NB4 (cell line): ENCODE measurements around the gene SPON1.
A peak's percentile ranks its signal among the peaks of the same experiment; 100 is the strongest.

Experiments used
- DNase-seq: peaks from one replicate; pipeline ENCODE4 v3.0.0; 2010; ENCODE audit warnings: low read depth
- H3K4me3 ChIP-seq: one replicate; pipeline ENCODE4 v1.5.1; 2011; ENCODE audit warnings: mild to moderate bottlenecking, low read depth, low read length, moderate library complexity
- MYC ChIP-seq: IDR thresholded peaks from 2 replicates; pipeline ENCODE4 v1.6.1; 2011; ENCODE audit warnings: low read depth, low read length
- POLR2A ChIP-seq: IDR thresholded peaks from 2 replicates; pipeline ENCODE4 v1.6.1; 2011; ENCODE audit warnings: mild to moderate bottlenecking; ENCODE audit not compliant: insufficient read length; ENCODE audit errors: extremely low read depth
- TF ChIP-seq, protein P1 (sequence below): IDR thresholded peaks from 2 replicates; pipeline ENCODE4 v1.6.1; 2011; ENCODE audit warnings: low read depth, low read length
- TF ChIP-seq, protein P2 (sequence below): IDR thresholded peaks from one replicate; pipeline ENCODE4 v1.5.1; 2012; ENCODE audit warnings: low read depth, low read length

The SPON1 gene

DNA sequence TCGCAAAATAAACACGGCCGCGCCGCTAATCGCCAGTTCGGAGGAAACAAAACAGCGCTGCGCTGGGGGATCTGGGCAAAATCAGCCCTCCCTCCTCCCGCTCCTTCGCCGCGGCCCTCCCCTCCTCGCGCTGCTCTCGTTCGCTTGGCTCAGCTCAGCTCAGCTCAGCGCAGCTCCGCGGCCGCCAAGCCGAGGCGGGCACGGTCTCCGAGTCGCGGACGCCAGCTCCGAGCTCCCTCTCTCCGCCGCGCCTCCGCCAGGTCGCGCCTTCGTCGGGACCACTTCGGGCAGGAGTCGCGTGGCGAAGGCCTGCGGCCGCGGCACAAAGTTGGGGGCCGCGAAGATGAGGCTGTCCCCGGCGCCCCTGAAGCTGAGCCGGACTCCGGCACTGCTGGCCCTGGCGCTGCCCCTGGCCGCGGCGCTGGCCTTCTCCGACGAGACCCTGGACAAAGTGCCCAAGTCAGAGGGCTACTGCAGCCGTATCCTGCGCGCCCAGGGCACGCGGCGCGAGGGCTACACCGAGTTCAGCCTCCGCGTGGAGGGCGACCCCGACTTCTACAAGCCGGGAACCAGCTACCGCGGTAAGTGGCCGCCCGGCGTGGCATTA, at the start of gene SPON1:
Gene SPON1 (plus strand): TSS at position 162 of the 607 bp plus-strand sequence. CDS start 182 bp downstream, at position 344.
- no peak within 1 kb of the TSS for H3K4me3 ChIP-seq
- TF ChIP-seq, protein P1, sequence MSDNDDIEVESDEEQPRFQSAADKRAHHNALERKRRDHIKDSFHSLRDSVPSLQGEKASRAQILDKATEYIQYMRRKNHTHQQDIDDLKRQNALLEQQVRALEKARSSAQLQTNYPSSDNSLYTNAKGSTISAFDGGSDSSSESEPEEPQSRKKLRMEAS: no peak
- no peak for TF ChIP-seq POLR2A
- no peak for TF ChIP-seq MYC
- TF ChIP-seq, protein P2, sequence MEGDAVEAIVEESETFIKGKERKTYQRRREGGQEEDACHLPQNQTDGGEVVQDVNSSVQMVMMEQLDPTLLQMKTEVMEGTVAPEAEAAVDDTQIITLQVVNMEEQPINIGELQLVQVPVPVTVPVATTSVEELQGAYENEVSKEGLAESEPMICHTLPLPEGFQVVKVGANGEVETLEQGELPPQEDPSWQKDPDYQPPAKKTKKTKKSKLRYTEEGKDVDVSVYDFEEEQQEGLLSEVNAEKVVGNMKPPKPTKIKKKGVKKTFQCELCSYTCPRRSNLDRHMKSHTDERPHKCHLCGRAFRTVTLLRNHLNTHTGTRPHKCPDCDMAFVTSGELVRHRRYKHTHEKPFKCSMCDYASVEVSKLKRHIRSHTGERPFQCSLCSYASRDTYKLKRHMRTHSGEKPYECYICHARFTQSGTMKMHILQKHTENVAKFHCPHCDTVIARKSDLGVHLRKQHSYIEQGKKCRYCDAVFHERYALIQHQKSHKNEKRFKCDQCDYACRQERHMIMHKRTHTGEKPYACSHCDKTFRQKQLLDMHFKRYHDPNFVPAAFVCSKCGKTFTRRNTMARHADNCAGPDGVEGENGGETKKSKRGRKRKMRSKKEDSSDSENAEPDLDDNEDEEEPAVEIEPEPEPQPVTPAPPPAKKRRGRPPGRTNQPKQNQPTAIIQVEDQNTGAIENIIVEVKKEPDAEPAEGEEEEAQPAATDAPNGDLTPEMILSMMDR: no peak
- no peak for DNase-seq

DNA sequence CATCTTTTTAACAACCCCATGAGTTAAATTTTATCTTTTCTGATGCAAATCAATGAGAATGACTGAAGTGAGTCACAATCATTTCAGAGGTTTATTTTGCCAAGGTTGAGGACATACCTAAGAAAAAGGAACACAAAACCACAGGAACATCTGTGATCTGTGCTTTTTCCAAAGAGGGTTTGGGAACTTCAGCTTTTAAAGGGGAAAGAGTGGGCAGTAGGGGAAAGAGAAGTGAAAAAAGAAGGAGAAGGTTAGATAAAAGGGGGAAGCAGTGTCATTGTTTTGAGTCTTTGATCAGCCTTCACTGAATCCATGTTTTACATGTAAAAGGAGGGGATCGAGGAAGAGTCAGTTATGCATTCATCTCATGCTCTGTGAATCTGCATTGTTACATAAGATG, 45.3 kb upstream of the SPON1 start:
- TF ChIP-seq, protein P1: no peak
- DNase-seq: no peak
- no peak overlapping the region for H3K4me3 ChIP-seq

DNA sequence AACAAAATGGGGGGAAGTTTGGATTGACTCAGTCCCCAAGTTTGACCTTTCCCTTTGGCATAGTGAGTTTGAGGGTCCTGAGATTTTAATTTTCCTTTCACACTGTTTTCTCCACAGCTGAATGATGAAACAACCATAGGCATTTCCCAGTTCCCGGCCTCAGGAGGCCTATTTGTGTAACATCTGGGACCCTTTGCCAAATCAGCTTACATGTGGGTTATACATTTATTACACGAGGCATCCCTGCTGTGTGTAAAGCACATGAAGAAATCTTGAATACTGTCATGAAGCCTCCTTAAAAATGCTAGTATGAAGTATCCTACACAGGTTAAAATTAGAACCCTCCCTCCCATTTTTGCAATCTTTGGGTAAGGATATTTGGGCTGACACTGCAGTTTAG, 44.6 kb upstream of the SPON1 start:
- no peak overlapping the region for H3K4me3 ChIP-seq
- DNase-seq: no peak
- no peak for TF ChIP-seq POLR2A
- TF ChIP-seq, protein P1: no peak
- no peak for TF ChIP-seq MYC
- TF ChIP-seq, protein P2: no peak

DNA sequence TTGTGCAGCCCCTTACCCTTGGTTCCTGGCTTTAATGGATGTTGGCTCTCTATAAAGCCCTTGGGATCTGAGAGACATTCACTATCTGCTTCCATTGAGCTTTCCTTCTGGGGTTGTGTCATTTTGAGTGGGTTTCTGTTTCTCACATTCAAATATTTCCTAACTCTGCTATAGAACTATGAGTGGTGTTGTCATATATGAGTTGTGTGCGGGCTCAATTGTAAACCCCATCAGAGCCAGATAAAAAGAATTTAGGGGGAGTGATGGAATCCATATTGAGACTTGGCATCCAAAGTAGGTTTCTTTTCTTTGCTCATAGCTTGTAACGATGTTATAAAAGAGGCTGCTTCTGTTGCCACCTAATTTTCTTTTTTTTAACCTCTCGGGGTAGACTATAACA, 41.8 kb upstream of the SPON1 start:
- DNase-seq: no peak
- TF ChIP-seq MYC (no peak), POLR2A (no peak)
- TF ChIP-seq, protein P2: no peak
- TF ChIP-seq, protein P1: no peak
- H3K4me3 ChIP-seq: no peak overlapping the region

DNA sequence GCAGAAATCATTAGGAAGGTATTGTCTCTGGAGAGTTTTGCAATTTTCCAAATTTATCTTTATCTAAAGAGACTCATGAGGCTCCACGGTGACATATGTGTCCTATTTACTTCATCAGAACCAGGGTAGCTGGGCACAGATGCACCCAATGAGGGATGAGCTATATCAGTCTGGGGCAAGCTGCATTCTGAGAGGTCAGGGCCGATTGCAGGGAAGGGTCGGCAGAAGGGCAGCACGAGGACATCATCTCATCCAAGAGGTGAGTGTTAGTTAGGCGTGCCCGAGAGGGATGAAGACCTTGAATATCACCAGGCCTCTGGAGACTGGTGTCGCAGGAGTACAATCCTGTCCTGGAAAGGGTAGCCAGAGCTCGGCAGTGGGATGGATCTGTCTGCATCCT, 41.0 kb upstream of the SPON1 start:
- TF ChIP-seq POLR2A (no peak), MYC (no peak)
- H3K4me3 ChIP-seq: no peak overlapping the region
- DNase-seq: no peak

DNA sequence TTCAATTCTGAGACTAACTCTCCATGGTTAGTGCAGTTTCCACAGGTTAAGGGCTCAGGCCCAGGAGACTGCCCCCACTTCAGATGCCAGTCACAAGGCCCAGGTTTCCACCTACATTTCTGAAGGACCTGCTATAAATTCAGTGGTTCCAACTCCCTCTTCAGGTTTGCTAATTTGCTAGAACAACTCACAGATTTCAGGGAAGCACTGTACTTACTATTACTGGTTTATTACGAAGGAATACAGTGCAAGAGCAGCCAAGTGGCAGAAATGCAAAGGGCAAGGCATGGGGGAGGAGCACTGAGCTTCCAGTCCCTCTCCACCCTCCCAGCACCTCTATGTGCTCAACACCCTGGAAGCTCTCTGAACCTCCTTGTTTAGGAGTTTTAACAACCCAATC, 39.3 kb upstream of the SPON1 start:
- peak; percentile 5 for DNase-seq
- TF ChIP-seq MYC (no peak), POLR2A (no peak)
- TF ChIP-seq, protein P1: no peak
- TF ChIP-seq, protein P2: no peak
- no peak overlapping the region for H3K4me3 ChIP-seq
